Left lung (tissue), 10 donors: ENCODE results near the gene SLC44A3. TPM values are rescaled to one million over a fixed set of nuclear protein-coding genes. Genes with fewer than 3 reads are reported as not detected.

Source experiments
- ATAC-seq: fragments of 200-7000 bp; cut with Tn5 transposase; one replicate; pipeline ENCODE4 v1.9.1; 2020; ENCODE audit warnings: moderate library complexity
- DNase-seq, 4 donors: peaks; one replicate each; pipeline ENCODE4 v3.0.0-alpha.2; 2013 to 2020
- H3K27ac ChIP-seq, 2 donors: fragments of 200-600 bp; sonication (generic) in 1 of 2; one replicate each; pipeline versions ENCODE4 v1.5.0 to v1.8.0; 2020 to 2021
- H3K27me3 ChIP-seq, 2 donors: fragments of 200-600 bp; sonication (generic) in 1 of 2; one replicate each; pipeline versions ENCODE4 v1.5.0 to v1.8.0; 2020 to 2021
- H3K36me3 ChIP-seq, 2 donors: fragments of 200-600 bp; sonication (generic) in 1 of 2; one replicate each; pipeline versions ENCODE4 v1.5.0 to v1.8.0; 2020 to 2021
- H3K4me1 ChIP-seq, 2 donors: fragments of 200-600 bp; one replicate each; pipeline ENCODE4 v1.8.0; 2021
- H3K4me3 ChIP-seq, 2 donors: fragments of 200-600 bp; sonication (generic) in 1 of 2; one replicate each; pipeline versions ENCODE4 v1.5.0 to v1.8.0; 2020 to 2021; ENCODE audit warnings: mild to moderate bottlenecking in 1 of 2
- H3K9me3 ChIP-seq, 2 donors: fragments of 200-600 bp; sonication (generic) in 1 of 2; one replicate each; pipeline versions ENCODE4 v1.5.0 to v1.8.0; 2020 to 2021
- intact Hi-C, 2 donors: fragments of 100-400 bp; cut with DNase I; formaldehyde crosslinking; loops; one replicate each; pipeline versions ENCODE4 v1.11.2 to v1.14.2; 2022
- polyA plus RNA-seq, 6 donors: library from polyadenylated mRNA; unstranded; fragments of 120-200 nt; gene quantifications; one replicate each; pipeline ENCODE4 v1.2.1, GENCODE V29; 2013; ENCODE audit not compliant: insufficient read length in 6 of 6
- total RNA-seq, 2 donors: library from RNA; stranded (reverse); fragmentation: NEBNext Ultra II Directional; extraction: Animal tissue kit (Norgen Biotek cat#: 25700); gene quantifications; one replicate each; pipeline ENCODE4 v1.2.1, GENCODE V29; 2021
- TF ChIP-seq, protein P1 (sequence below), 2 donors: fragments of 200-600 bp; sonication (generic) in 1 of 2; IDR thresholded peaks; one replicate each; pipeline versions ENCODE4 v1.5.0 to v1.8.0; 2021; ENCODE audit warnings: antibody characterized with exemption in 2 of 2
- donor health status: DM: no; HTN: yes; CAD: no.
- donor health status: DM: no; HTN: no; CAD: no.

Gene SLC44A3
- total and polyA plus RNA-seq, 8 donors, result 14.1 to 49.9 (median 37.6) TPM

DNA sequence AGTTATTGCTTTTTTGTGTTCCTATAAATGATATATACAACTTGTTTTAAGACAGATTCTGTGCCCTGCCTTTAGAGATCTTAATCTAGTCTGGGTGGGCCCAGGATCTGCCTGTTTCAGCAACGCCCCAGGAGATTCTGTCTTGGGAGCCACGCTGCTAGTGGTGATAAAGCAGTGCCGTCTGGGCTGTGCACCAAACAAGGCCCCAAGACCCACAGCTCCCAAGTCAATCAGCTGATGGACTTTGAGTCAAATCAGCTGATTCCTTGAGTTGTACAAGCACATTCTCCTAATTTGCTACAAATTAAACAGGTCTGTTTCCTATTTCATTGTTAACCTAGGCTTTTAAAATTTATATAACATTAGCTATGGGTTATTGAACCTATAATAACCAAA lies 15.7 kb upstream of the SLC44A3 start:
- intact Hi-C loops, result loop anchor here (5.0 to 10.0 kb wide), 2 partner anchors 280 to 282 kb away; no protein-coding TSS in a partner anchor
- no peak for ATAC-seq
- TF ChIP-seq, protein P1, sequence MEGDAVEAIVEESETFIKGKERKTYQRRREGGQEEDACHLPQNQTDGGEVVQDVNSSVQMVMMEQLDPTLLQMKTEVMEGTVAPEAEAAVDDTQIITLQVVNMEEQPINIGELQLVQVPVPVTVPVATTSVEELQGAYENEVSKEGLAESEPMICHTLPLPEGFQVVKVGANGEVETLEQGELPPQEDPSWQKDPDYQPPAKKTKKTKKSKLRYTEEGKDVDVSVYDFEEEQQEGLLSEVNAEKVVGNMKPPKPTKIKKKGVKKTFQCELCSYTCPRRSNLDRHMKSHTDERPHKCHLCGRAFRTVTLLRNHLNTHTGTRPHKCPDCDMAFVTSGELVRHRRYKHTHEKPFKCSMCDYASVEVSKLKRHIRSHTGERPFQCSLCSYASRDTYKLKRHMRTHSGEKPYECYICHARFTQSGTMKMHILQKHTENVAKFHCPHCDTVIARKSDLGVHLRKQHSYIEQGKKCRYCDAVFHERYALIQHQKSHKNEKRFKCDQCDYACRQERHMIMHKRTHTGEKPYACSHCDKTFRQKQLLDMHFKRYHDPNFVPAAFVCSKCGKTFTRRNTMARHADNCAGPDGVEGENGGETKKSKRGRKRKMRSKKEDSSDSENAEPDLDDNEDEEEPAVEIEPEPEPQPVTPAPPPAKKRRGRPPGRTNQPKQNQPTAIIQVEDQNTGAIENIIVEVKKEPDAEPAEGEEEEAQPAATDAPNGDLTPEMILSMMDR (IDR thresholded peaks at IDR 0.05), result no peak

DNA sequence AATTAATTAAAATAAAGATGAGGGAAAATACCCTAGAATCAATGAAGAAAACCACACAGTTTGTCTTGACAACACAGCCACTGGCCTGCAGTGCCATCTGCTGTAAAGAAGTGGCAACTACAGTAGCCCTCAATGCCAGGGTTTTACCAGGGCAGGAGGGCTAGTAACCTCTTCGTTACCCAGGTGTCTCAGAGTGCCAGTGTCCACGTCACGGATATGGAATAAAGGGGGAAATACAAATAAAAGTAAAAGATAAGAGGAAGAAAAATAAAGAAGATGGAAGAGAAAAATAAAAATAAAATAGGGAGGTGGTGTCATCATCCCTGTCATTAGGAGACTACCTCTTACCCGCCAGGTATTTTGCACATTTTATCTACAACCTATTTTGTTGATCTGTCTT lies 14.2 kb upstream of the SLC44A3 start:
- intact Hi-C loops, result loop anchor here in 1 of 2 donors (10.0 kb wide), 1 partner anchor 281 kb away; no protein-coding TSS in a partner anchor
- DNase-seq, result peak in 2 of 4 donors; percentile 48 to 66
- H3K36me3 ChIP-seq, result no peaks in the 10 kb centered on the region
- TF ChIP-seq, protein P1 (IDR thresholded peaks at IDR 0.05), result peak; percentile 94 to 98
- no peaks in the 10 kb centered on the region for H3K27me3 ChIP-seq
- peak; percentile 76 for ATAC-seq
- no peak overlapping the region for H3K27ac ChIP-seq
- H3K9me3 ChIP-seq, result no peaks in the 10 kb centered on the region
- H3K4me3 ChIP-seq, result no peak overlapping the region
- peaks cover 12 to 33% of the 10 kb centered on the region in 2 donors for H3K4me1 ChIP-seq

More for the DNA sequence above, 15.7 kb upstream of the SLC44A3 start:
- Histone ChIP-seq H3K4me3 (no peak overlapping the region), H3K27me3 (no peaks in the 10 kb centered on the region), H3K27ac (no peak overlapping the region), H3K9me3 (no peaks in the 10 kb centered on the region), H3K36me3 (no peaks in the 10 kb centered on the region), H3K4me1 (peaks cover 12 to 35% of the 10 kb centered on the region in 2 donors)
- DNase-seq, result no peak

DNA sequence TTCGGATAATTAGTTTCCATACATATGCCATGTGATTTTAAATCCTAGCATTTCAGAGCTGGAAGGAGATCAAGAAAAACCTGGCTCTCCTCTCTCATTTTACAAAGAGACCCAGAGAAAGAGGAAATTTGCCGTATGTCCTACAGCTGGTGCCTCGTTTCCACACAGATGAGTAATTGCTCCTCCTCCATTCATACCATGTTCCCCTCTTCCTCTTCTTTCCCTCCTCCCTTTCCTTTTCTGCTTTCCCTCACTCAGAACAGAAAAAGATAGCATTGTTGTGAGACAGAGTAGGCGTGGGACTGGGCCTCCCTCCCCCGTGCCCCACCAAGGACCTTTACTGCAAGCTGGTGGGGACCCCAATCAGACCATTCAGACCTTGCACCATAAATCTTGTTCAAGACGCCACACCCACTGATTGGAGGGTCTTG lies 13.7 kb upstream of the SLC44A3 start:
- no peak for DNase-seq
- no peak for ATAC-seq
- Histone ChIP-seq H3K4me1 (peaks cover 8 to 27% of the 10 kb centered on the region in 2 donors), H3K27ac (no peak overlapping the region), H3K9me3 (no peaks in the 10 kb centered on the region), H3K4me3 (no peak overlapping the region), H3K27me3 (no peaks in the 10 kb centered on the region), H3K36me3 (no peaks in the 10 kb centered on the region)
- TF ChIP-seq, protein P1 (IDR thresholded peaks at IDR 0.05), result no peak
- intact Hi-C loops, result loop anchor here in 1 of 2 donors (10.0 kb wide), 1 partner anchor 282 kb away; no protein-coding TSS in a partner anchor

DNA sequence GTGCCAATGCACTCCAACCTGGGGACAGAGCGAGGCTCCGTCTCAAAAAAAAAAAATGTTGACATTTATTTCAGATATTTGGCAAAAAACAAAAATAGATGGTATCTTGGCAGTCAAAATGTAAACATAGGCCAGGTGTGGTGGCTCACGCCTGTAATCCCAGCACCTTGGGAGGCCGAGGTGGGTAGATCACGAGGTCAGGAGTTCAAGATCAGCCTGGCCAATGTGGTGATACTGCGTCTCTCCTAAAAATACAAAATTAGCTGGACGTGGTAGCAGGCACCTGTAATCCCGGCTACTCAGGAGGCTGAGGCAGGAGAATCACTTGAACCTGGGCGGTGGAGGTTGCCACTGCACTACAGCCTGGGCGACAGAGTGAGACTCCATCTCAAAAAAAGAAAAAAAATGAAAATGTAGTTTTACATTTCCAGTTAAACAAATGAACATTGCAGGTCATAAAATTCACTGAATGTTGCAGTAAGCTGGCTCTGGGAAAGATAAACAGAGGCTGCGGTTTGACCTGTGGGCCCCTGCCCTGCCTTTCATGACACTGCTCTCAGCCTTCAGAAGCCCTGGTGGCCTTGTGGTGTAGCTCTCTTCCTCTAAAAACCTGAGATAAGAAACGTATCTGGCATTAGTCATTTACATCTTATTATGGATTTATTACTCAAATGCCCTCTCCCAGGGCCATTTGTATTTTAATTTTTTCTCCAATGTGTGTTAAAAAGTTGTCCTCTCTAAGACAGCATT lies 12.2 kb upstream of the SLC44A3 start:
- H3K27me3 ChIP-seq, result no peaks in the 10 kb centered on the region
- no peak overlapping the region for H3K4me3 ChIP-seq
- ATAC-seq, result no peak
- DNase-seq, result no peak
- H3K27ac ChIP-seq, result no peak overlapping the region
- TF ChIP-seq, protein P1 (IDR thresholded peaks at IDR 0.05), result no peak
- H3K4me1 ChIP-seq, result peaks cover 0 to 13% of the 10 kb centered on the region in 2 donors
- intact Hi-C loops, result loop anchor here in 1 of 2 donors (10.0 kb wide), 1 partner anchor 283 kb away; no protein-coding TSS in a partner anchor
- H3K36me3 ChIP-seq, result no peaks in the 10 kb centered on the region
- H3K9me3 ChIP-seq, result no peaks in the 10 kb centered on the region

DNA sequence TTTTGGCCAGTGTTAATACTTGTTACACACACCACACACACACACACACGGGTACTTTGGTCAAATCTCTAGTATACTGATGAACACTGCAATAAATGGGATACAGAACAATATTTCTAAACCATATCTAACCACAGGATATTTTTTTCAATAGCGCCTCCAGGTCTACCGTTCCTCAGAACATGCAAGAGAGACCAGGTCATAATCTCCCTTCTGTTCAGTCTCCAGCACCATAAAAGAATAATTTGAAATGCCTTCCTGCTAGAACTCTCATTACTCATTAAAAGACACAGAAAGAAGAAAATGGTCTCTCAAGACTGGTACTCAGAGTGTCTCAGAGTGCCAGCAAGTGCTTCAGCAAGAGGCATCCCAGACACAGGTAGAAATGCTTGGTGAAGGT lies 11.5 kb upstream of the SLC44A3 start:
- H3K9me3 ChIP-seq, result no peaks in the 10 kb centered on the region
- H3K27ac ChIP-seq, result no peak overlapping the region
- DNase-seq, result no peak
- H3K36me3 ChIP-seq, result no peaks in the 10 kb centered on the region
- H3K4me3 ChIP-seq, result no peak overlapping the region
- H3K27me3 ChIP-seq, result no peaks in the 10 kb centered on the region
- H3K4me1 ChIP-seq, result peaks cover 0 to 11% of the 10 kb centered on the region in 2 donors
- intact Hi-C loops, result loop anchor here in 1 of 2 donors (10.0 kb wide), 1 partner anchor 284 kb away; no protein-coding TSS in a partner anchor
- no peak for ATAC-seq
- TF ChIP-seq, protein P1 (IDR thresholded peaks at IDR 0.05), result no peak
